HG02885 (cell line): ENCODE results near the gene NBPF15.
"Not testable (repeated sequence)": the region's sequence is repeated elsewhere in the genome, so short reads cannot be mapped to it uniquely, and the experiment has no call there.

Source experiments
- ATAC-seq: cut with Tn5 transposase; IDR thresholded peaks from one replicate; pipeline ENCODE4 v1.9.1; 2021; ENCODE audit warnings: mild to moderate bottlenecking; ENCODE audit not compliant: unreplicated experiment, poor library complexity

NBPF15 gene

GRCh38 chr1:144461136-144461759, at the start of gene NBPF15:
Gene NBPF15 (minus strand): TSS chr1:144461669. CDS start chr1:144440003, 21,666 bp downstream.
- ATAC-seq = peak; percentile 96

- ATAC-seq = not testable (repeated sequence)
These were observed 35.0 kb upstream of the NBPF15 start for GRCh38 chr1:144496429-144496828.

- ATAC-seq = not testable (repeated sequence)
These were observed 32.7 kb upstream of the NBPF15 start for GRCh38 chr1:144494130-144494529.

- ATAC-seq = not testable (repeated sequence)
These were observed 28.9 kb upstream of the NBPF15 start for GRCh38 chr1:144490394-144490793.

GRCh38 chr1:144487002-144487401, 25.5 kb upstream of the NBPF15 start:
- not testable (repeated sequence) for ATAC-seq

GRCh38 chr1:144485048-144485993, 23.9 kb upstream of the NBPF15 start:
- ATAC-seq = not testable (repeated sequence)

- ATAC-seq = not testable (repeated sequence)
These were observed 12.4 kb upstream of the NBPF15 start for GRCh38 chr1:144473897-144474296.

GRCh38 chr1:144471434-144471833, 10.0 kb upstream of the NBPF15 start:
- ATAC-seq = not testable (repeated sequence)

GRCh38 chr1:144461778-144462177, 309 bp upstream of the NBPF15 start:
- peak; percentile 29 for ATAC-seq

GRCh38 chr1:144460686-144461085, 783 bp downstream of the NBPF15 start:
- not testable (repeated sequence) for ATAC-seq

- not testable (repeated sequence) for ATAC-seq
These were observed 19.1 kb downstream of the NBPF15 start for GRCh38 chr1:144442402-144442801.

GRCh38 chr1:144439737-144440136, 21.7 kb downstream of the NBPF15 start:
- ATAC-seq = not testable (repeated sequence)

GRCh38 chr1:144418891-144419694, 42.4 kb downstream of the NBPF15 start:
- not testable (repeated sequence) for ATAC-seq

- not testable (repeated sequence) for ATAC-seq
These were observed 47.9 kb downstream of the NBPF15 start for GRCh38 chr1:144413404-144414118.

- ATAC-seq = peak; percentile 84
These were observed 48.7 kb downstream of the NBPF15 start for GRCh38 chr1:144412491-144413403.

GRCh38 chr1:144412068-144412471, 49.4 kb downstream of the NBPF15 start:
- peak; percentile 57 for ATAC-seq

GRCh38 chr1:144402807-144403206, 58.7 kb downstream of the NBPF15 start:
- ATAC-seq = not testable (repeated sequence)

GRCh38 chr1:144371651-144372050, 89.8 kb downstream of the NBPF15 start:
- ATAC-seq = not testable (repeated sequence)
